K562 (cell line): ENCODE data around the gene HCN3.

Source experiments
- CHD2 ChIP-seq: IDR thresholded peaks from 2 replicates; pipeline ENCODE4 v1.6.1; 2011; ENCODE audit warnings: low read depth, low read length
- CTCF ChIP-seq, 3 experiments: IDR thresholded peaks in 2 of 3; conservative IDR thresholded peaks in 1 of 3; 2 replicates each; pipeline ENCODE4 v1.5.1; 2011 to 2012; ENCODE audit warnings: low read length in 3 of 3, mild to moderate bottlenecking in 3 of 3, control low read depth in 2 of 3, improper control_type of control experiment in 1 of 3, inconsistent platforms in 1 of 3, low read depth in 1 of 3, mixed read lengths in 1 of 3, moderate library complexity in 1 of 3; ENCODE audit not compliant: insufficient read depth in 2 of 3
- KDM1A ChIP-seq, 2 experiments: fragments of 450-650 bp; IDR thresholded peaks; 2 replicates each; pipeline ENCODE4 v1.6.1; 2016; ENCODE audit warnings: mild to moderate bottlenecking in 2 of 2
- NR2C2 ChIP-seq, 2 experiments: fragments of 200-800 bp in 1 of 2; sonication (Bioruptor generic) in 1 of 2; sonication (generic) in 1 of 2; formaldehyde crosslinking in 1 of 2; IDR thresholded peaks; 2 replicates each; pipeline versions ENCODE4 v1.6.1 to v1.8.0; 2016 to 2022; ENCODE audit warnings: mild to moderate bottlenecking in 1 of 2, missing compliant biosample characterization in 1 of 2, missing genetic modification characterization in 1 of 2, missing genetic modification reagents in 1 of 2
- RBM15 ChIP-seq: fragments of 200-400 bp; formaldehyde crosslinking; IDR thresholded peaks from 2 replicates; pipeline ENCODE4 v1.6.1; 2018; ENCODE audit warnings: mild to moderate bottlenecking, low read length, moderate library complexity; ENCODE audit not compliant: insufficient read depth
- SIX5 ChIP-seq, 2 experiments: IDR thresholded peaks; 2 replicates each; pipeline ENCODE4 v1.6.1; 2011; ENCODE audit warnings: low read length in 2 of 2, borderline replicate concordance in 1 of 2, low read depth in 1 of 2, mild to moderate bottlenecking in 1 of 2, moderate library complexity in 1 of 2; ENCODE audit not compliant: insufficient read depth in 1 of 2
- U2AF1 ChIP-seq: fragments of 200-400 bp; formaldehyde crosslinking; optimal IDR thresholded peaks from 2 replicates; pipeline ENCODE3; 2017; ENCODE audit warnings: mild to moderate bottlenecking, low read depth, low read length, moderate library complexity
- USF2 ChIP-seq: sonication (generic); formaldehyde crosslinking; IDR thresholded peaks from 2 replicates; pipeline ENCODE4 v1.5.0; 2020; ENCODE audit warnings: missing genetic modification reagents
- ZNF282 ChIP-seq: sonication (generic); formaldehyde crosslinking; IDR thresholded peaks from 2 replicates; pipeline ENCODE4 v1.8.1; 2023; ENCODE audit warnings: missing genetic modification reagents
- ZNF639 ChIP-seq, 2 experiments: fragments of 200-800 bp in 1 of 2; sonication (Bioruptor generic) in 1 of 2; sonication (generic) in 1 of 2; formaldehyde crosslinking in 1 of 2; IDR thresholded peaks in 1 of 2; conservative IDR thresholded peaks in 1 of 2; 2 replicates each; pipeline versions ENCODE4 v1.5.0 to v1.6.1; 2016 to 2020; ENCODE audit warnings: missing compliant biosample characterization in 1 of 2, missing genetic modification characterization in 1 of 2, missing genetic modification reagents in 1 of 2
- TF ChIP-seq, protein P1 (sequence below): fragments of 450-650 bp; formaldehyde crosslinking; IDR thresholded peaks from 2 replicates; pipeline ENCODE4 v1.4.0; 2020; ENCODE audit warnings: mild to moderate bottlenecking, mixed read lengths

DNA sequence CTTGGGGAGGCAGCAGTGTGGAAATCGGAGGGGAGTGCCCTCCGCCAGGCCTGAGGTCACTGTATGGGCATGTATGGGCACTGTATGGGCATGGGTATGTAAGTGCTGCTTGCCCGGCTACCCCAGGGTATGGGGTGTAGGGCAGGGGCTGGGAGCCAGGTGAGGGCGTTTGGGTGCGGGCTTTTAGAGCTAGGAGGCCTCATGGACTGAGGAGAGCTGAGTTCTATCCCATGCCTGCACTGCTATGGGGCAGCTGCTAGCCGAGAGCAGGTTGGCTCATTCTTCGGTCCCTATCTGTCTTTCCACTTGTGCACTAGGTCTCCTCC lies 18.6 kb downstream of the HCN3 start:
- no peak for TF ChIP-seq U2AF1
- no peak for TF ChIP-seq NR2C2 (CRISPR knock-in tag; IDR thresholded peaks at IDR 0.05)
- no peak for TF ChIP-seq NR2C2 (tag; IDR thresholded peaks at IDR 0.05)
- TF ChIP-seq, protein P1, sequence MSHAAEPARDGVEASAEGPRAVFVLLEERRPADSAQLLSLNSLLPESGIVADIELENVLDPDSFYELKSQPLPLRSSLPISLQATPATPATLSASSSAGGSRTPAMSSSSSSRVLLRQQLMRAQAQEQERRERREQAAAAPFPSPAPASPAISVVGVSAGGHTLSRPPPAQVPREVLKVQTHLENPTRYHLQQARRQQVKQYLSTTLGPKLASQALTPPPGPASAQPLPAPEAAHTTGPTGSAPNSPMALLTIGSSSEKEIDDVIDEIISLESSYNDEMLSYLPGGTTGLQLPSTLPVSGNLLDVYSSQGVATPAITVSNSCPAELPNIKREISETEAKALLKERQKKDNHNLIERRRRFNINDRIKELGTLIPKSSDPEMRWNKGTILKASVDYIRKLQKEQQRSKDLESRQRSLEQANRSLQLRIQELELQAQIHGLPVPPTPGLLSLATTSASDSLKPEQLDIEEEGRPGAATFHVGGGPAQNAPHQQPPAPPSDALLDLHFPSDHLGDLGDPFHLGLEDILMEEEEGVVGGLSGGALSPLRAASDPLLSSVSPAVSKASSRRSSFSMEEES (CRISPR knock-in tag): no peak
- TF ChIP-seq RBM15: no peak
- TF ChIP-seq SIX5 (IDR thresholded peaks at IDR 0.05; ENCODE audit: borderline replicate concordance in 1 of 2, insufficient read depth in 1 of 2, low read depth in 1 of 2, low read length in 2 of 2): no peak
- no peak for TF ChIP-seq KDM1A (IDR thresholded peaks at IDR 0.05)
- TF ChIP-seq CTCF (IDR thresholded peaks at IDR 0.05 in 2 of 3, conservative IDR thresholded peaks at IDR 0.05 in 1 of 3; ENCODE audit: insufficient read depth in 2 of 3, low read depth in 1 of 3, low read length in 3 of 3): no peak
- TF ChIP-seq CHD2: no peak
- no peak for TF ChIP-seq USF2 (CRISPR knock-in tag)
- TF ChIP-seq ZNF639 (CRISPR knock-in tag; conservative IDR thresholded peaks at IDR 0.05 in 1 of 2, IDR thresholded peaks at IDR 0.05 in 1 of 2): no peak
- no peak for TF ChIP-seq ZNF282
